ENCODE results near the gene RNF19B. TPM values are rescaled to one million over a fixed set of nuclear protein-coding genes. Genes with fewer than 3 reads are reported as not detected.

RNF19B gene
- total RNA-seq, 1 donor from 2014 or later, result 45.3 TPM

DNA sequence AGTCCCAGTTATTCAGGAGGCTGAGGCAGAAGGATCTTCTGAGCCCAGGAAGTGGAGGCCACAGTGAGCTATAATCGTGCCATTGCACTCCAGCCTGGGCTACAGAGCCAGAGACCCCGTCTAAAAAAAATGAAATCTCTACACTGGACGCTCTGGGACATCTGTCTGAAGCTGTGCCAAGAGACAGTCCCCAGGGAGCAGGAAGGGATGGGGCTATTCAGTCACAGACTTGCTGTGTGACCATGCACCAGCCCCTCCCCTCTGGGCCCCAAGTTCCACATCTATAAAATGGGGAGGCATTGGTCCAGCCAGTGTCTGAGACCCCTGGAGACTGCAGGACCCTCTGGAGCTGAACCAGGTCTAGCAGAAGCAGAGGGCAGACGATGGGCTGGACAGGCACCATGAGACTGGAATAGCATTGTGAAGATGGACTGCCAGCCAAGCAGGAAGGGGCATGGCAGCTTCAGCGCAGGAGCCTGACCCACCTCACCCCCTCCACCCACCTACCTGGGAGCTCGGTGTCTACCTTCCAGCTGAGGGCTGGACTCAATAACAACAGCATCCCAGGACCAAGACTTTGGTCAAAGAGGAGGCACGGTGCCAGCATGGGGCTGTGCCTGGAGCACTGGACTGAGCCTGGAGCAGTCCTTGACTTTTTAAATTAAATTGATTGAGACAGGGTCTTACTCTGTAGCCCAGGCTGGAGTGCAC lies 64.9 kb downstream of the RNF19B start:
- ATAC-seq, result no peak

DNA sequence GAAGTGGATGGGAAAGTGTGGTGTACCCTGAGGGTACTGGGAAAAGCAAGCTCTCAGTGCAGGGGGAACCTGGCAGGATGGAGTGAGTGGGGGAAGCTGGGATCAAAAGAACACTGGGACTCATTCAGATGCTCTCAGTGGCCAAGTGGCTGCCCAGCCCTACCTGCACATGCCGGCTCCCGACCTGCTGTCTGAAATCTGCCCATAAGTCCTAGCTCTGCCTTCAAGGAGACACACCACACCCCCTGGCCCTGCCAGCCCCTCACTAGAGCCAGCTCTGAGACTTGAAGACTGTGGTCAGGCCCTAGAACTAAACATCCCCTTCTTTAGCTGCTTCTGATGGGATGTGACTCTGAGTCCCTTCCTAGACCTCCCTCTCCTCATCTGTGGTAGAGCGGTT lies 65.7 kb downstream of the RNF19B start:
- no peak for ATAC-seq

DNA sequence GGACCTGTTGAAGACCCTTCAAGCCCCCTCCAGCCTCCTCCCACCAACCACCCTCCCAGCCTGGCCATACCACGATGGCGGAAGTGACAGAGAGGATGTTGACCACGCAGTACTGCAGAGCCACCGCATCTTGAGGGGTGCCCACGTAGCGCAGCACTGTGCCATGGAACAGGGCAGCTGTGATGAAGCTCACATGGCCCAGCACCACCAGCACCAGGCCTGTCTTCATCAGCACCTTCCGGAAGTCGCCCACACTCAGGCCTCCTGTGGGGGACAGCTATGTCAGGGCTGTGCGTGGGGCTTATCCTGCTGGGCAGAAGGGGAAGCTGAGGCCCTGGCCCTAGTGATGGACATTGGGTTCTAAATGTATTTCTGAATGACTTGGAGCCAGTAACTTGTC lies 66.6 kb downstream of the RNF19B start:
- no peak for ATAC-seq

DNA sequence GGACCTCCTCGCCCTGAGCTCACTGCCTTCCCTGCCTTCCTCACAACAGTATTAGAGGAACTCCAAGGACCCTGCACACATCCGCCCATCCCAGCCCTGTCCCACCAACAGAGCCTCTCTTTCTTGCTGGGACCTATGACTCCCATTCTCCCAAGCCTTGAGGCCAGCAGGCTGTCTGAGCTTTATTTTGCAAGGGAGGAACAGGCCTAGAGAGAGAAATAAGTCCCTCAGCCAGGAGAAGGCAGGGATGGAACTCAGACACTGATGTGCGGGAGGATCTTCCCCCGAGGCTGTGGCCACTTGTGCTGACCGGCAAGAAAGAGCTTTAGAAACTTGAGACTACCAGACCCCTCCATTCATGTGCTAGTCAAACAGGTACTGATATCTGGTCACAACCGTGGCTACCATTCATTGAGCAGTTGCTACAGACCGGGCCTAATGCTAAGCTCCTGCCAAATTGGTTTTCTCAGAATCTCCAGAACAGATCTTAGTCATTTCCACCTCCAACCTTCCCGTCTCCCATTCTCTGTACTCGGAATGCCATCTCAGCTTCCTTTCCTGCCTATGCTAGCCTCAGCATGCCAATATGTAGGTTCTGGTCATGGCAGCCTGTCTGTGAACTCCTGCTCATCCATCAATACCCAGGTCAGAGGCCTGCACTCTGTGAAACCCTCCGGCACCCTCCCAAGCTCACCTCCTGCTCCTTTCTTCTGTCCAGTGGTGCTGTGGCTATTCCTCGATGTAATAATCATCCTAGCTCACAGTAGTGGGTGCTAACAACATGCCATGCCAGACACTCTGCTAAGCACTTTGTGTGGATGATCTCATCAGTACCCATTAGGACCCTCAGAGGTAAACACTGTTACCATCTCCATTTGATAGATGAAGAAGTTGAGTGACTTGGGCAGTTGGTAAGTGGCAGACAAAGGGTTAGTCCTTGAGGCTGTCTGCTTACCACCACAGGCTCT lies 67.2 kb downstream of the RNF19B start:
- ATAC-seq, result peak; percentile 5

DNA sequence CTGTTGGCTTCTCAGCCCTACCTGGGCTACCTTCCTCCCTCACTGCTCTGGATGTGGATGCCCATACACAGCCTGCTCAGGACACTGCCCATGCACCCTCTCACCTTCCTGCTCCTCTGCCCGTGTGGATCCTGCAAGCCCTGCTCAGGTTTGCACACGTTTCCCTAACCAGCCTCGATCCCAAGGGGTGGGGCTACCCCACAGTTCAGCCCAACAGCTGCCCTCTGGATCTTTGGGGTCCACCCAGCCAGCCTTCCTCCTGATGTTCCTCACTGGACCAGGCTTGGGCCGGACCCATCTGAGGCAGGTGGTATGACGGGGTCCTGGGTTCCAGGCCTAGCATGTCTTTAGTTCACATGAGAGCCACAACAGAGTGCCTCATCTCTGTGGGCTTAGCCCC lies 68.2 kb downstream of the RNF19B start:
- no peak for ATAC-seq

DNA sequence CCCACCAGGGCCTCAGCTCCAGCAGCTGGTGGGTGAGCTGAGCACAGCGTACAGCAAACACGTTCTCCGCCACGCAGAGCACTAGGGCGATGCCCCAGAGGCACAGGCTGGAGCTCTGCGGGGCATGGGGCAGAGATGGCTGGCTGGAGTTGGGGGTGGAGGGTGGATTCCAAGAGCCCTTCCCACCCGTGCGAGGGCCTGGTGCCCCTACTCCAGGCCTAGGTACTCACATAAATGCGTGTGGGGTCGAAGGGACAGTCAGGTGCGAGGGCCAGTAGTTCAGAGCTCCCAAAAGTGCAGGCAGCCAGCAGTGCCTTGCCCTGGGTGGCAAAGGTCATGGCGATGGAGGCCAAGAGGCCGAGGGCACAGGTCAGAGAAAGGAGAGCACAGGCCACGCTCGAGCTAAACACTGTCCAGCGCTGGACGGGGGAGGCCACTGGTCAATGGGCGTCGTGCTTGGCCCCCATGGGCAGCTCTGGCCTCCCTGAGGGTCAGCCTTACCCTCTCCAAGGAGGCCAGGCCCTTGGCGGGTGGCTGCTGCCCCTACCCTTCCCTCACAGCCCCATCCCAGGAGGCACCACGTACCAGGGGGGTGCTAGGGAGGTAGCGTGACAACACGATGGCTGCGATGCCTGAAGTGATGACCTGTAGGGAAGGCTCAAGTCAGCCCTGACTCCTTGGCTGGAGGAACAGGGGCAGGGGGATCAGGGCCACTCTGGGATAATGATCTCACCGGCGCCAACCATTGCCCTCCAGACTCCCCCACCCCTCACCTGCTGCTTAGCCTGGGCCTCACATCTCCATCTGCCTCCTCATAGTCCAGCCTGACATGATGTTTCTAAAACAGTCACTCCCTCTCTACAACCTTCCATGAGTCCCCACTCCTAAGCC lies 69.0 kb downstream of the RNF19B start:
- no peak for ATAC-seq

DNA sequence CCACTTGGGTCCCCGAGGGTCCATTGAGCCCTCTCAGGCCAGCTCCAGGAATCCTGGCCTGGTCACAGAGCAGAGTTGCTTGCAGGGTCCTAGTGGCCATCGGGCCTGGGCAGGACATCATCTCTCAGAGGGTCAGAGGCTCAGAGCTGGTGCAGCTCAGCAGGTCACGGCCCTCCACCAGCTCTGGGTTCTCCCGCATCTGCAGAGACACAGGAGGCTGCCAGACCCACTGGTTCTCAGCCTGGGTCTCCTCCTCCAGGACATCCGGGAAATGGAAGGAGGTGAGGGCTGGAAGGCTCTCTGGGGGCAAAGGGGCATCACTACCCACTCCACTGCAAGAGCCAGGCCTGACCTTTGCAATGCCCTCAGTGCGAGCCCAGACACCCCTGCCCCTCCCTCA lies 69.9 kb downstream of the RNF19B start:
- no peak for ATAC-seq

DNA sequence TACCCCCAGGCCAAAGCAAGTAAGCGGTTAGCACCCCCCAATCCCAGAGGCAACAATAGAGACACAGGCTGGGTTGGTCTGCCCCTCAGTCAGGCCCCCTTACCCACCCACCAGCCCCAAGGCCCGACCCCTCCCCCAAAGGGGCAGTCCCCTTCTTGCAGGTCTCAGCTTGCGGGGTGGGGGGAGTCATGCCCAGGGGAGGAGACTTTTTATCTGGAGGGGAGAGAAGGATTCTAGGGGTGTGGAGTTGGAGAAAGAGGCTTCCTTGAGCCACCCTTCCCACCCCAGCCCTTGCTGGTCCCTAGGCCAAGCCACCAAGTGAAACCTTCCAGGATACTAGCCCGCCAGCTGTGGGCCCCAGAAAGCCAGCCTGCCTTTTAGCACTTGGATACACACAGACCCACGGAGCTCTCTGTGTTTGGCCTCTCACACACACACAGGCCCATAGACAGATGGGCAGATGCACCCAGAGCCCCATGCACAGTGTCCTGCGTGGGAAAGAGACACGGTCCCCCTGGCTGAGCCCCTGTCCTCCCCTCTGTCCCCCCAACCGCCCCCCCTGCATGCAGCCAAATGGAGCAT lies 70.5 kb downstream of the RNF19B start:
- ATAC-seq, result no peak

DNA sequence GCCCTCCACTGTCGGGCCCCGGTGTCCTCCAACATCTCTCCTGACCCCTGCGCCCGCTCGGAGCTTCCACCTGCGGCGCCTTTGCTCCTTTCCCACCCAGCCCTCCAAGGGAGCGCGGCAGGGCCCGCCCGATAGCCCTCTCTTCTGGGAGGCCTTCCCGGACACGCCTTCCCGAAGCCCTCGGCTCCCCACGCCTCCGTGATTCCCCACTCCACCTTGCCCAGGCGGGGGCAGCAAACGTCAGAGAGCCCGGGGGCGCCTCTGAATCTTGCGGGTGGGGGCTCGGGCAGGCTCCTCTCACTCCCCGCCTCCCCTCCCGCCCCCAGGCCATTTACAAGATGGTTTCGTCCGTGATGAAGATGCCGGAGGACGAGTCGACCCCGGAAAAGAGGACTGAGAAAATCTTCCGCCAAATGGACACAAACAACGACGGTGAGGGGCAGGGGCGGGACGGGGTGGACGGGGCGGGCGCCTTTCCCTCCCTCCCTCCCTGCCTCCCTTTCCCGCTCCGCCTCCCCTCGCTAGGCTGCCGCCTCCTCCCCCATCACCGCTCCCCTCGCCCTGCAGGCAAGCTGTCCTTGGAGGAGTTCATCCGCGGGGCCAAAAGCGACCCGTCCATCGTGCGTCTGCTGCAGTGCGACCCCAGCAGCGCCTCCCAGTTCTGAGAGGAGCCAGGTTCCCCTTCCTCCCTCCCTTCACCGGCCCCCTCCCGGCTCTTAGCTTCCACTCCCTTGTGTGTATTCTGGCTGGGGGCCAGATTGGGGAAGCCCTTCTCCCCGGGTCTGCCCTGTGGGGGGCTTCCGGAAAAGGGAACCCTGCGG lies 71.2 kb downstream of the RNF19B start:
- peak; percentile 12 for ATAC-seq

DNA sequence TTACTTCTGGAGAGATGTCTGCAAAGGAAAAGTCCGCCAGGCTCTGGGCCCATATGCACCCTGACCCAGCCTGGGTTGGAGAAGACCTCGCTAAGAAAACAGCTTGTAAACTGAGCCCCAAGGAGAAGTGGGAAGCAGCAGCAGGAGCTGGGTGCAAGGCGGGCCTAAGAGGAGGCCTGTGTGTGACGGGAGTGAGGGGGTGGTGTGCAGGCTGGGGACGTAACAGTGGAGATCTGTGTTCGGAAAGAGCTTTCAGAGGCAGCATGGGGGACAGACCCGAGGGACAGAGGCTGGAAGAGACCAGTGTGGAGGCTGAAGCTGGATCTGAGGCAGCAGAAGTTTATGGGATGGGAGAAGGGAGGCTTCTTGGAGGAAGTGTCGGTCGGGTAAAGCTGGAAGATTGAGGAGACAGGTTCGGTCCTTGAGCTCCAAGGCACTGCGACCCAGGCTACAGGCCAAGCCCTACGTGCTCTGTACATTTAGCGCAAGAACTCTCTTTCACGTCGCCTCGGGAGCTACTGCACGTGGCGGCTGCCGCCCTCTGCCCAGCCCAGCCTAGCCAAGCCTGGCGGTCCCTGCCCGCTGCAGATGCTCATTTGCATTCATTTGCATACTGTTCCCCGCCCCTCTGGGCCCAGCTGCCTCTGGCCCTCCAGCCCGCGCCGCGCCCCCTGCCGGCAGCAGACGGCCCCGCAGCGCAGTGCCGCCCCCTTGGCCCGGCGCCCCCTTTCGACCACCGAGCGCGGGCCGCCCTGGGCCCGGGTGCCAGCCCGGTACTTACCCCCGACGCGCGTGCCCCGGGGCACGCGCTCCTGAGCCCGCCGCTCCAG lies 72.0 kb downstream of the RNF19B start:
- ATAC-seq, result peak; percentile 24

DNA sequence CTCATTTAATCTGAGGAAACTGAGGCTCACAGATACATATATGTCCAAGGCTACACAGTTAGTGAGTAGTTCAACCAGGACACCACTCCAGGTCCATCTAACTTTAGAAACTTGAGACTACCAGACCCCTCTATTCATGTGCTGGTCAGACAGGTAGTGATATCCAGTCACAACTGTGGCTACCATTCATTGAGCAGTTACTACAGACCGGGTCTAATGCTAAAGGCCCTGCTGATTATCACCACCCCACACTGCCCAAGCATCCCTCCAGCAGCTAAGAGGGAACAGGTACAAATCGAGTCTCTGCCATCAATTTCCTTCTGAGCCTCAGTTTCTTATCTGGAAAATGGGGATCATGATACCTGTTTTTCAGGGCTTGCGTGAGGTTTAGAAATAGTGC lies 73.0 kb downstream of the RNF19B start:
- ATAC-seq, result no peak

DNA sequence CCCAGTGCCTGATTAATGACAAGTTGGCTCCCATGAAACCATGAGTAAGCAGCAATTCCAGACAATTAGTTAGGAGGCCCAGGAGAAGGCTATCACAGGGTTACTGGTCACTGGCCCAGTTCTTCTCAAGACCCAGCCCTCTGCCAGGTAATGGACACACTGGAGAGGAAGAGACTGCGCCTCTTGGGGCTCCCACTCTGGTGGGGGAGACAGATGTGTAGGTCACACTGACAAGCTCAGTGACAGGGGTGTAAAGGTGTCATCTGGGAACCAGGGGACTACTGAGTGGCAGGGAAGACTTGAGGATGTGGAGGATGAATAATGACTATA lies 73.4 kb downstream of the RNF19B start:
- ATAC-seq, result no peak

DNA sequence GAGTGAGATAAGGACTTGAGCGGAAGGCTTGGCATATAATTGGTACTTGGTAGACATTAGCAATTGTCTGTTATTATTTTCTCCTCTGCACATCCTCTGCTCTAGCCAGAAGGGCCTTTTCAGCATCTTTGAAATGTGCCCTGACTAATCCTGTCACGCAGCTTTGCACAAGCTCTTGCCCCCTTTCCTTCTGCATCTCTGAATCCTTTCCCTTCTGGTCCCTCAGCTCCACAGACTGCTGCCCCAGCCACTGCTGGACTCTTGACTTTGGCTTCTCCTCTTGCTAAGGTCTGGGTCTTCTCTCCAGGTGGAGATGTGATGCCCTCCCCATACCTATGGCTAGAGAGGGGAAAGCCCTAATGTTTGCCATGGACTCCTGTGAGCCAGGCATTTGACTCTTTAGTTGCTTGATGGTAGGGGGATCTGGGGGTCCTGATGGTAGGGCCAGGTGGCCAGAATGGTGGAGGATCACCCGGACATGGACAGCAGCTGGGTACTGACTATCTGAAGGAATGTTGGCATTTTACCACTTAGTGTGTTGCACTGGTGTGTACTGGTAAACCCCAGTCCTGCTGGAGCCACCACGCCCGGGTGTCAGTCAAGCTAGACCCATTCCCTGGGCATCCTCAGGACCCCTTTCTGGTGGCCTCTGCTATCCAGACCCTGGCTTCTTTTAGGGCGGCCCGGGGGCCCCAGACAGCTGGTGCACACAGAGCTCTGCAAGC lies 73.9 kb downstream of the RNF19B start:
- ATAC-seq, result no peak

DNA sequence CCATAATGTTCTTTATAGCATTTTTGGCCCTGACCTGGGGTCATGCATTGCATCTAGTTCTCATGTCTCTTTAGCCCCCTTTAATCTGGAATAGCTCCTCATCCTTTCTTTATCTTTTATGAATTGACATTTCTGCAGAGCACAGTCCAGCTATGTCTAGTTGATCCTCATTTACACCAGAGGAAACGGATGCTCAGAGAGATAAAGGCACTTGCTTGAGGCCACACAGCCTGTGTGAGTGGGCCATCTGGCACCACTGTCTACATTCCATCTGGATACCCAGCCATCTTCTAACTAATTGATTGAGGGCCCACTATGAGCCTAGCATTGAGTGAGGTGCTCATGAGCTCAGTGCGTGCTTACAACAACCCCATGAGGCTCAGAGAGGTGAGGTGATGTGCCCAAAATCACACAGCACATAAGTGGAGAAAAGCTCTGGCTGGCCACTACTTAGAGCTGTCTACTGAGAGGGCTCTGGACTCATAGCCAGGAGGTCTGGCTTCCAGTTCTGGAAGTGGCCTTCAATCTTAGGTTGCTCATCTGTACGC lies 74.8 kb downstream of the RNF19B start:
- no peak for ATAC-seq

DNA sequence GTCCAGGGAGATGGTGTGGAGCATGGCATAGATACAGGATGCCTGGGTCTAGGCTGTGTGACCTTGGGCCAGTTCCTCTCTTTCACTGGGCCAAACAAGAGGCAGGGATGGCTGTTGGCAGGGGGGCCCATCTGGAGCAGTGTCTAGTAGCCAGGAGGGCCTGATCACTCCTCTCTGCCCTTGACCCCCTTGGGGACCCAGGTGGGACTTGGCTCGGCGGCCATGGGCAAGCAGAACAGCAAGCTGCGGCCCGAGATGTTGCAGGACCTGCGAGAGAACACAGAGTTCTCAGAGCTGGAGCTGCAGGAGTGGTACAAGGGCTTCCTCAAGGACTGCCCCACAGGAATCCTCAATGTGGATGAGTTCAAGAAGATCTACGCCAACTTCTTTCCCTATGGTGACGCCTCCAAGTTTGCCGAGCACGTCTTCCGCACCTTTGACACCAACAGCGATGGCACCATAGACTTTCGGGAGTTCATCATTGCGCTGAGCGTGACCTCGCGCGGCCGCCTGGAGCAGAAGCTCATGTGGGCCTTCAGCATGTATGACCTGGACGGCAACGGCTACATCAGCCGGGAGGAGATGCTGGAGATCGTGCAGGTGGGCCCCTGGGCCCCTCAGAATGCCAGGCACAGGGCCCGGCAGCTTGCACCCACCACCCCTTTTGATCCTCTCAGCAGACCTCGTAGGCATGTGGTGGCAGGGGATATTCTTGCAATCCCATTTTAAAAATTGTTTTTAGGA lies 75.8 kb downstream of the RNF19B start:
- ATAC-seq, result no peak

DNA sequence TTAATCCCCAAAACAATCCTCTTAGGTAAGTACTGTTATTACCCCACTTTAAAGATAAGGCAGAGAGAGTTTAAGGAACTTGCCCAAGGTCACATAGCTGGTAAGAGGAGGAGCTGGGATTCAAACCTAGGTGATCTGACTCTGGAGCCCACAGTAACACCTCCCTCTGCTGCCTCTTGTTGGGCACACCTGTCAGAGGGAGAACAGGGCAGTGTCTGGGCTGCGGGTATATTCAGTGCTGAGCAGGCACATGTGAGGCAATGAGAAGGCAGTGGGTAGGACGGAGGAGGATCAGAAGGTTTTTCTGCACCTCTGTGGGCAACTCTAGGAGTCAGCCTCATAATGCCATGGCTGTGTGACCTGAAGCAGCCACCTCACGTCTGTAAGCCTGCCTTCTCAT lies 76.5 kb downstream of the RNF19B start:
- ATAC-seq, result no peak

DNA sequence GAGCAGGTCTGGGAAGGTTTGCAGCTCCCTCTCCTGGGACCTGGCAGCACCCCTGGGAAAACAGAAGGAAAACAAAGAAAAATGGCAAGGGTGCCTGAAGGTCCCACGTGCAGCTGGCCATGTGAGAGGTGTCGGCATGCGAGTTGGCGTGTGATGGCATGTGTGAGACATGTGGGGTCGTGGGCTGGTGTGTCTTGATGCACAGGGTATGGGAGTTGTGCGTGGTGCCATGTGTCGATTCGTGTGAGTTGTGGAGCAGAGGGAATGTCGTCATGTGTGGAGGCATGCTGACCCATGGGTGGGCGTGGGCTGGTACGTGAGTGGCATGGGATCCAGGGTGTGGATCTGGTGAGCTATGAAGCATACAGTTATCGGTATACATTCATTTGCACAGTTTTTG lies 77.0 kb downstream of the RNF19B start:
- ATAC-seq, result no peak

DNA sequence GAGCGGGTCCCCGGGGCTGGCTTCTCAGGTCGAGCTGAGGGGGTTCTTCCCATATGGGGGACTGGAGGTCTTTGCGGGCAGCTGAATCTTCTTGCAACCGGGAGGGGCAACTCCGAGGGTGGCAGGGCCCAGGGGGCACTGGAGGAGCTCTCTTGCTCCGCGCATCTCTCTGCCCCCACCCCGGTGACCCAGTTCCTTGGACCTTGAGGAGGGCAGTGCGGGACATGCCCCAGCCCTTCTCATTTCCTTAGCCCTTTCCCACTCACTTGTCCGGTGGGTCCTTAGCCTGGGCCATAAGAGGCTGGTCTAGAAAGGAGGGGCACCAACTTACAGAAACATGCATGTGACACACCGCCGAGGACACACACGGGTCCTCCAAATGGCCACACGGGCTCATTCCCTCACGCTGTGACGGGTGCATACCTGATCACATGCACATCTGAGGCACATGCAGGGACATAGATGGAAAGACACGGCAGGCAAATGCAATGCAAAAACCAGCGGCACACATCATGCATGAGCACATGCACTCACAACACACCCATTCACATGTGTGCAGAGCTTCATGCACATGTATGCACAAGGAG lies 77.7 kb downstream of the RNF19B start:
- no peak for ATAC-seq
